ENCODE results near the gene LTBP1. TPM values are rescaled to one million over a fixed set of nuclear protein-coding genes. Genes with fewer than 3 reads are reported as not detected.

Gene LTBP1
- total and polyA plus RNA-seq, 2 donors (not counting 1 experiment from before 2014, with no cell fraction given): 0.69 TPM; not detected in 1

DNA sequence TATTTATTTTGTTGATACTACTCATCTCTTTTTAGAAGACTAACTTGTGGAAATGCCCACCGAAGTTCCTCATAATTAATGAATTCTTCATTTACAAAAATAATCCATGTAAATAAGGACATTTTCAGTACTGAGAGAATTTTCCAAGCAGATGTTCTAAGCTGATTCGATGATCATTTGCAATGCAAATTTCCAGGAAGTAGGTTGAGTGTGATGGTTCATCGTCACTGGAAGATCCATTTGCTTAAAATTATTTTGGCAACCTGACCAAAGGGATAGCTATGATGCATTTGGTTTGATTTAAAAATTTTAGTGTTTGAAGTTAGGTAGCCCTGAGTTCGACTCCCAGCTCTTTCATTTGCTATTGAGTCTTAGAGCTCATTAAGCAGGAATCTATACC, 272.4 kb downstream of the LTBP1 start:
- ATAC-seq (ENCODE audit: low read depth): no peak
- intact Hi-C loops (cut with micrococcal nuclease): no loop called here

DNA sequence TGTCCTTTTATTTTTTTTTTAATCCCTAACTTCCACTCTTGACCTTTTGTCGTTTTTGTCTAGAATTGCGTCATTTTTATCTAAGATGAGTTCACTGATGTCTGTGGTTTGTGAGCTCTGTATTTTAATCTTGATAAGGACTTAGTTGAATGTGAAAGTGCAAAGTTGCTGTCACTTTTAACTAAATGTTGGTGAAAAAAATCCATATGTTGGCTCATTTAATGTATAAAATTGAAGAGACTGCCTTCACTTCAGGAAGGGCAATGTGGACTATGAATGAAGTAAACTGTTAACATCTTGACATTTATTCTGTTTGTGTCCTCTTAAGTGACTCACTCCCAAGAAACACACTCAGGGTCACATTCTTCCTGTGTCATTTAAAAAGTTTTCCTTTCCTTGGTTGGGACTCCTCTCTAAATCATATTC, 273.1 kb downstream of the LTBP1 start:
- no peak overlapping the region for H3K27ac ChIP-seq (ENCODE audit: low read length in 2 of 2)
- ATAC-seq (ENCODE audit: low read depth): no peak
- Mint-ChIP-seq H3K4me1 (no peaks in the 10 kb centered on the region), H3K27me3 (no peaks in the 10 kb centered on the region), H3K27ac (no peak overlapping the region), H3K9me3 (ENCODE audit: insufficient read depth) (no peaks in the 10 kb centered on the region), H3K4me3 (no peak overlapping the region)
- intact Hi-C loops (cut with micrococcal nuclease): no loop called here
- POLR2A ChIA-PET: no interaction called here
- H3K9ac ChIP-seq (ENCODE audit: low read length): no peak overlapping the region
- CTCF ChIA-PET: no interaction called here
- DNase-seq: no peak
- no peaks in the 10 kb centered on the region for H3K79me2 ChIP-seq (ENCODE audit: control insufficient read depth, insufficient read depth, low read length)
- no peak overlapping the region for H2AFZ ChIP-seq (ENCODE audit: insufficient read depth, low read depth, low read length, poor library complexity, severe bottlenecking)
- no peak overlapping the region for H3K4me3 ChIP-seq (ENCODE audit: control extremely low read depth in 1 of 5, extremely low read depth in 1 of 5, insufficient read depth in 1 of 5, low read depth in 2 of 5, low read length in 4 of 5)
- no peaks in the 10 kb centered on the region for H3K27me3 ChIP-seq (replicated peaks in 1 of 4; ENCODE audit: control extremely low read depth in 1 of 4, control insufficient read depth in 3 of 4, insufficient read depth in 4 of 4, low read length in 3 of 4)
- H3K4me1 ChIP-seq (ENCODE audit: control insufficient read depth in 2 of 2, insufficient read depth in 2 of 2, low read length in 2 of 2): no peaks in the 10 kb centered on the region
- no peaks in the 10 kb centered on the region for H4K20me1 ChIP-seq (ENCODE audit: control insufficient read depth, insufficient read depth, low read length, poor library complexity, severe bottlenecking)
- TF ChIP-seq, protein P1, sequence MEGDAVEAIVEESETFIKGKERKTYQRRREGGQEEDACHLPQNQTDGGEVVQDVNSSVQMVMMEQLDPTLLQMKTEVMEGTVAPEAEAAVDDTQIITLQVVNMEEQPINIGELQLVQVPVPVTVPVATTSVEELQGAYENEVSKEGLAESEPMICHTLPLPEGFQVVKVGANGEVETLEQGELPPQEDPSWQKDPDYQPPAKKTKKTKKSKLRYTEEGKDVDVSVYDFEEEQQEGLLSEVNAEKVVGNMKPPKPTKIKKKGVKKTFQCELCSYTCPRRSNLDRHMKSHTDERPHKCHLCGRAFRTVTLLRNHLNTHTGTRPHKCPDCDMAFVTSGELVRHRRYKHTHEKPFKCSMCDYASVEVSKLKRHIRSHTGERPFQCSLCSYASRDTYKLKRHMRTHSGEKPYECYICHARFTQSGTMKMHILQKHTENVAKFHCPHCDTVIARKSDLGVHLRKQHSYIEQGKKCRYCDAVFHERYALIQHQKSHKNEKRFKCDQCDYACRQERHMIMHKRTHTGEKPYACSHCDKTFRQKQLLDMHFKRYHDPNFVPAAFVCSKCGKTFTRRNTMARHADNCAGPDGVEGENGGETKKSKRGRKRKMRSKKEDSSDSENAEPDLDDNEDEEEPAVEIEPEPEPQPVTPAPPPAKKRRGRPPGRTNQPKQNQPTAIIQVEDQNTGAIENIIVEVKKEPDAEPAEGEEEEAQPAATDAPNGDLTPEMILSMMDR (IDR thresholded peaks at IDR 0.05): no peak
- no peak for TF ChIP-seq EZH2 (IDR thresholded peaks at IDR 0.05; ENCODE audit: borderline replicate concordance, insufficient read depth, low read depth, low read length, poor library complexity, severe bottlenecking)
- H3K36me3 ChIP-seq (replicated peaks in 1 of 2; ENCODE audit: control extremely low read depth in 1 of 2, control insufficient read depth in 1 of 2, extremely low read depth in 1 of 2, insufficient read depth in 2 of 2, low read length in 1 of 2): no peaks in the 10 kb centered on the region
- no peak overlapping the region for H3K4me2 ChIP-seq (replicated peaks; ENCODE audit: low read depth, low read length, poor library complexity, severe bottlenecking)
- no peaks in the 10 kb centered on the region for H3K9me3 ChIP-seq (ENCODE audit: control extremely low read depth in 1 of 3, control insufficient read depth in 2 of 3, insufficient read depth in 1 of 3, low read length in 2 of 3)
- WGBS (ENCODE audit: insufficient coverage): no CpG with 5 or more reads among the region's 2 CpGs

More for the DNA sequence above, 272.4 kb downstream of the LTBP1 start:
- Histone ChIP-seq H3K9me3 (ENCODE audit: control extremely low read depth in 1 of 3, control insufficient read depth in 2 of 3, insufficient read depth in 1 of 3, low read length in 2 of 3) (no peaks in the 10 kb centered on the region), H3K4me3 (ENCODE audit: control extremely low read depth in 1 of 5, extremely low read depth in 1 of 5, insufficient read depth in 1 of 5, low read depth in 2 of 5, low read length in 4 of 5) (no peak overlapping the region), H3K9ac (ENCODE audit: low read length) (no peak overlapping the region), H3K36me3 (replicated peaks in 1 of 2; ENCODE audit: control extremely low read depth in 1 of 2, control insufficient read depth in 1 of 2, extremely low read depth in 1 of 2, insufficient read depth in 2 of 2, low read length in 1 of 2) (no peaks in the 10 kb centered on the region), H4K20me1 (ENCODE audit: control insufficient read depth, insufficient read depth, low read length, poor library complexity, severe bottlenecking) (no peaks in the 10 kb centered on the region), H3K4me1 (ENCODE audit: control insufficient read depth in 2 of 2, insufficient read depth in 2 of 2, low read length in 2 of 2) (no peaks in the 10 kb centered on the region), H3K4me2 (replicated peaks; ENCODE audit: low read depth, low read length, poor library complexity, severe bottlenecking) (no peak overlapping the region), H3K79me2 (ENCODE audit: control insufficient read depth, insufficient read depth, low read length) (no peaks in the 10 kb centered on the region), H2AFZ (ENCODE audit: insufficient read depth, low read depth, low read length, poor library complexity, severe bottlenecking) (no peak overlapping the region), H3K27ac (ENCODE audit: low read length in 2 of 2) (no peak overlapping the region), H3K27me3 (replicated peaks in 1 of 4; ENCODE audit: control extremely low read depth in 1 of 4, control insufficient read depth in 3 of 4, insufficient read depth in 4 of 4, low read length in 3 of 4) (no peaks in the 10 kb centered on the region)
- no peaks in the 10 kb centered on the region for H3K9me3 Mint-ChIP-seq (ENCODE audit: insufficient read depth)
- peaks cover 6% of the 10 kb centered on the region for H3K4me1 Mint-ChIP-seq
- WGBS (ENCODE audit: insufficient coverage): no CpG with 5 or more reads among the region's 4 CpGs
- no peak for TF ChIP-seq EZH2 (IDR thresholded peaks at IDR 0.05; ENCODE audit: borderline replicate concordance, insufficient read depth, low read depth, low read length, poor library complexity, severe bottlenecking)
- TF ChIP-seq, protein P1 (IDR thresholded peaks at IDR 0.05): no peak
- CTCF ChIA-PET: interaction anchor here (0.7 kb wide), 1 partner anchor 332 kb away, joined by 3 read pairs; no protein-coding TSS in a partner anchor
- no peak overlapping the region for H3K27ac Mint-ChIP-seq
- POLR2A ChIA-PET: no interaction called here
- H3K4me3 Mint-ChIP-seq: no peak overlapping the region
- no peak for DNase-seq
- peaks cover 5% of the 10 kb centered on the region for H3K27me3 Mint-ChIP-seq
